Measurements from ENCODE around the gene UBA52.

The UBA52 gene

GRCh38 chr19:18612772-18613588 lies 41.3 kb downstream of the UBA52 start, which contains the start of gene TMEM59L:
TMEM59L (plus strand) TSS chr19:18612870; CDS start chr19:18612959, 89 bp downstream.
- Histone ChIP-seq H3K9ac (ENCODE audit: low read depth, low read length) (peak within 1 kb of the TSS; percentile 37; the same call in 1 of the 2 replicates), H3K4me1 (ENCODE audit: insufficient read depth, low read length) (peaks cover 15% of the 10 kb centered on the region)

GRCh38 chr19:18613589-18614234 lies 42.1 kb downstream of the UBA52 start:
- H3K4me1 ChIP-seq (ENCODE audit: insufficient read depth, low read length) = peaks cover 15% of the 10 kb centered on the region
- no peaks in the 10 kb centered on the region for H3K36me3 ChIP-seq (ENCODE audit: insufficient read depth, low read length)
- H3K9me3 ChIP-seq (ENCODE audit: control insufficient read depth, insufficient read depth, low read length) = no peaks in the 10 kb centered on the region
- no peak overlapping the region; the same call in 1 of the 2 replicates for H3K9ac ChIP-seq (ENCODE audit: low read depth, low read length)

More at GRCh38 chr19:18612772-18613588, 41.3 kb downstream of the UBA52 start, which contains the start of gene TMEM59L:
- H3K36me3 ChIP-seq (ENCODE audit: insufficient read depth, low read length) = no peaks in the 10 kb centered on the region
- no peaks in the 10 kb centered on the region for H3K9me3 ChIP-seq (ENCODE audit: control insufficient read depth, insufficient read depth, low read length)

- H3K9ac ChIP-seq (ENCODE audit: low read depth, low read length) = no peak overlapping the region
- H3K9me3 ChIP-seq (ENCODE audit: control insufficient read depth, insufficient read depth, low read length) = no peaks in the 10 kb centered on the region
- H3K36me3 ChIP-seq (ENCODE audit: insufficient read depth, low read length) = no peaks in the 10 kb centered on the region
- peaks cover 3% of the 10 kb centered on the region; the same call in 1 of the 2 replicates for H3K4me1 ChIP-seq (ENCODE audit: insufficient read depth, low read length)
Observed at GRCh38 chr19:18616023-18616422, 44.4 kb downstream of the UBA52 start.

GRCh38 chr19:18617562-18617961 lies 45.9 kb downstream of the UBA52 start:
- H3K9me3 ChIP-seq (ENCODE audit: control insufficient read depth, insufficient read depth, low read length) = no peaks in the 10 kb centered on the region
- H3K9ac ChIP-seq (ENCODE audit: low read depth, low read length) = no peak overlapping the region
- H3K4me1 ChIP-seq (ENCODE audit: insufficient read depth, low read length) = no peaks in the 10 kb centered on the region; the same call in 1 of the 2 replicates
- H3K36me3 ChIP-seq (ENCODE audit: insufficient read depth, low read length) = no peaks in the 10 kb centered on the region

- Histone ChIP-seq H3K9ac (ENCODE audit: low read depth, low read length) (no peak overlapping the region), H3K9me3 (ENCODE audit: control insufficient read depth, insufficient read depth, low read length) (no peaks in the 10 kb centered on the region), H3K4me1 (ENCODE audit: insufficient read depth, low read length) (no peaks in the 10 kb centered on the region; the same call in 1 of the 2 replicates), H3K36me3 (ENCODE audit: insufficient read depth, low read length) (no peaks in the 10 kb centered on the region)
Observed at GRCh38 chr19:18618236-18618635, 46.6 kb downstream of the UBA52 start.

GRCh38 chr19:18620311-18620710 lies 48.7 kb downstream of the UBA52 start:
- no peaks in the 10 kb centered on the region for H3K36me3 ChIP-seq (ENCODE audit: insufficient read depth, low read length)
- no peak overlapping the region for H3K9ac ChIP-seq (ENCODE audit: low read depth, low read length)
- no peaks in the 10 kb centered on the region for H3K9me3 ChIP-seq (ENCODE audit: control insufficient read depth, insufficient read depth, low read length)
- H3K4me1 ChIP-seq (ENCODE audit: insufficient read depth, low read length) = no peaks in the 10 kb centered on the region; the same call in 1 of the 2 replicates

GRCh38 chr19:18620902-18621301 lies 49.2 kb downstream of the UBA52 start:
- Histone ChIP-seq H3K4me1 (ENCODE audit: insufficient read depth, low read length) (no peaks in the 10 kb centered on the region; the same call in 1 of the 2 replicates), H3K36me3 (ENCODE audit: insufficient read depth, low read length) (no peaks in the 10 kb centered on the region), H3K9ac (ENCODE audit: low read depth, low read length) (no peak overlapping the region)

GRCh38 chr19:18626906-18627305 lies 55.2 kb downstream of the UBA52 start:
- H3K9me3 ChIP-seq (ENCODE audit: control insufficient read depth, insufficient read depth, low read length) = no peaks in the 10 kb centered on the region
- H3K9ac ChIP-seq (ENCODE audit: low read depth, low read length) = no peak overlapping the region
- no peaks in the 10 kb centered on the region; the same call in 1 of the 2 replicates for H3K4me1 ChIP-seq (ENCODE audit: insufficient read depth, low read length)
- no peaks in the 10 kb centered on the region for H3K36me3 ChIP-seq (ENCODE audit: insufficient read depth, low read length)

More at GRCh38 chr19:18620902-18621301, 49.2 kb downstream of the UBA52 start:
- H3K9me3 ChIP-seq (ENCODE audit: control insufficient read depth, insufficient read depth, low read length) = no peaks in the 10 kb centered on the region
